AG09309 (cell line): Measurements from ENCODE around the gene TBCEL.
"Not testable (repeated sequence)": the region's sequence is repeated elsewhere in the genome, so short reads cannot be mapped to it uniquely, and the experiment has no call there.

Source experiments
- DNase-seq: peaks from one replicate; pipeline ENCODE4 v3.0.0-alpha.2; 2010; ENCODE audit warnings: low read depth
- H3K4me3 ChIP-seq: 2 replicates; pipeline ENCODE4 v1.5.1; 2011; ENCODE audit warnings: mild to moderate bottlenecking, low read depth, low read length, moderate library complexity; ENCODE audit not compliant: control insufficient read depth
- CTCF ChIP-seq: IDR thresholded peaks from 2 replicates; pipeline ENCODE4 v1.5.1; 2011; ENCODE audit warnings: mild to moderate bottlenecking, low read depth, low read length, inconsistent platforms; ENCODE audit not compliant: insufficient read depth, control insufficient read depth; ENCODE audit errors: missing control alignments

Gene TBCEL

GRCh38 chr11:121029153-121029552, 5.3 kb downstream of the TBCEL start:
- no peak for DNase-seq

GRCh38 chr11:121029813-121030445, 6.0 kb downstream of the TBCEL start:
- DNase-seq, result no peak
- TF ChIP-seq CTCF, result no peak
- no peak overlapping the region for H3K4me3 ChIP-seq

More at GRCh38 chr11:121029153-121029552, 5.3 kb downstream of the TBCEL start:
- no peak for TF ChIP-seq CTCF
- H3K4me3 ChIP-seq, result no peak overlapping the region

- no peak overlapping the region for H3K4me3 ChIP-seq
- DNase-seq, result no peak
- TF ChIP-seq CTCF, result no peak
Observed at GRCh38 chr11:121031167-121031566, 7.3 kb downstream of the TBCEL start.

- not testable (repeated sequence) for DNase-seq, H3K4me3 ChIP-seq
Observed at GRCh38 chr11:121031648-121032047, 7.7 kb downstream of the TBCEL start.

GRCh38 chr11:121032546-121032945, 8.6 kb downstream of the TBCEL start:
- no peak overlapping the region for H3K4me3 ChIP-seq
- no peak for DNase-seq
- no peak for TF ChIP-seq CTCF

- no peak for TF ChIP-seq CTCF
- no peak for DNase-seq
- no peak overlapping the region for H3K4me3 ChIP-seq
Observed at GRCh38 chr11:121033635-121034034, 9.7 kb downstream of the TBCEL start.

- TF ChIP-seq CTCF, result no peak
- no peak overlapping the region for H3K4me3 ChIP-seq
- no peak for DNase-seq
Observed at GRCh38 chr11:121035169-121035755, 11.4 kb downstream of the TBCEL start.
